ENCODE measurements around the gene PTH1R.

- TF ChIP-seq CTCF (IDR thresholded peaks at IDR 0.05), result no peak
- TF ChIP-seq POLR2A (IDR thresholded peaks at IDR 0.05), result no peak
These were observed 19.8 kb upstream of the PTH1R start for GRCh38 chr3:46857485-46858341.

Measured in testis (tissue), 2 donors.